ENCODE data around the gene ARFGEF2. TPM values are rescaled to one million over a fixed set of nuclear protein-coding genes. Genes with fewer than 3 reads are reported as not detected.
A peak's percentile ranks its signal among the peaks of the same experiment; 100 is the strongest.
"Not testable (repeated sequence)": the region's sequence is repeated elsewhere in the genome, so short reads cannot be mapped to it uniquely, and the experiment has no call there.

Gene ARFGEF2
- total RNA-seq, 8 experiments from 2014 or later = 13.1 to 34.3 (median 23.9) TPM

- Histone ChIP-seq H3K4me3 (peak overlapping the region; percentile 90 to 99 (median 94)), H3K4me1 (replicated peaks in 1 of 2) (peaks cover 4 to 8% of the 10 kb centered on the region in 2 donors), H3K27ac (peak overlapping the region; percentile 43 to 78)
- in situ Hi-C loops (cut with MboI; ENCODE audit: low pct_unique_long_range_greater_than_20kb in 2 of 9, low sequenced_read_pairs in 9 of 9, unreplicated experiment in 9 of 9) = no loop called here
- WGBS, 10 experiments = 20 to 90% (median 43%) methylated on average over 1 to 8 of the region's 12 CpGs; no CpG with 5 or more reads in 2 of the 10 experiments
- ATAC-seq (replicated peaks in 6 of 8) = peak in 1 of 8 experiments; percentile 0
These were observed 124.1 kb downstream of the ARFGEF2 start for GRCh38 chr20:49045440-49046086.

- ATAC-seq (replicated peaks in 6 of 8) = peak; percentile 84 to 95 (median 94)
- in situ Hi-C loops (cut with MboI; ENCODE audit: low pct_unique_long_range_greater_than_20kb in 2 of 9, low sequenced_read_pairs in 9 of 9, unreplicated experiment in 9 of 9) = no loop called here
- peak within 1 kb of the TSS; percentile 80 to 82 for H3K27ac ChIP-seq
These were observed 124.8 kb downstream of the ARFGEF2 start, which contains the start of gene CSE1L for GRCh38 chr20:49046087-49046900. TSS of gene CSE1L (plus strand) at chr20:49046312. CDS start at chr20:49058464, 12,152 bp downstream.

GRCh38 chr20:49052334-49052733 lies 130.8 kb downstream of the ARFGEF2 start:
- in situ Hi-C loops (cut with MboI; ENCODE audit: low pct_unique_long_range_greater_than_20kb in 2 of 9, low sequenced_read_pairs in 9 of 9, unreplicated experiment in 9 of 9) = no loop called here
- H3K4me3 ChIP-seq = no peak overlapping the region
- 0 to 100% (median 100%) methylated on average over 1 of the region's 1 CpG; no CpG with 5 or more reads in 3 of the 10 experiments for WGBS, 10 experiments
- H3K4me1 ChIP-seq (replicated peaks in 1 of 2) = peaks cover 11 to 14% of the 10 kb centered on the region in 2 donors
- ATAC-seq (replicated peaks in 6 of 8) = peak in 1 of 8 experiments; percentile 40
- H3K27ac ChIP-seq = no peak overlapping the region

More at GRCh38 chr20:49046087-49046900, 124.8 kb downstream of the ARFGEF2 start, which contains the start of gene CSE1L:
- peaks cover 4 to 8% of the 10 kb centered on the region in 2 donors for H3K4me1 ChIP-seq (replicated peaks in 1 of 2)
- H3K4me3 ChIP-seq = peak within 1 kb of the TSS; percentile 90 to 99 (median 94)
- WGBS, 10 experiments = 0 to 4% (median 0%) methylated on average over 1 to 31 of the region's 80 CpGs; no CpG with 5 or more reads in 4 of the 10 experiments

GRCh38 chr20:49054056-49054643 lies 132.6 kb downstream of the ARFGEF2 start:
- Histone ChIP-seq H3K27ac (no peak overlapping the region), H3K4me3 (no peak overlapping the region), H3K4me1 (replicated peaks in 1 of 2) (peaks cover 4 to 10% of the 10 kb centered on the region in 2 donors)
- ATAC-seq (replicated peaks in 6 of 8) = no peak
- 69 to 100% (median 81%) methylated on average over 2 to 4 of the region's 4 CpGs; no CpG with 5 or more reads in 4 of the 10 experiments for WGBS, 10 experiments
- in situ Hi-C loops (cut with MboI; ENCODE audit: low pct_unique_long_range_greater_than_20kb in 2 of 9, low sequenced_read_pairs in 9 of 9, unreplicated experiment in 9 of 9) = no loop called here

GRCh38 chr20:49063279-49063678 lies 141.8 kb downstream of the ARFGEF2 start:
- Histone ChIP-seq H3K27ac (no peak overlapping the region), H3K4me1 (replicated peaks in 1 of 2) (no peaks in the 10 kb centered on the region), H3K4me3 (no peak overlapping the region)
- in situ Hi-C loops (cut with MboI; ENCODE audit: low pct_unique_long_range_greater_than_20kb in 2 of 9, low sequenced_read_pairs in 9 of 9, unreplicated experiment in 9 of 9) = no loop called here
- 60 to 100% (median 97%) methylated on average over 2 to 3 of the region's 3 CpGs; no CpG with 5 or more reads in 1 of the 10 experiments for WGBS, 10 experiments
- no peak for ATAC-seq (replicated peaks in 6 of 8)

- no peak overlapping the region for H3K27ac ChIP-seq
These were observed 153.0 kb downstream of the ARFGEF2 start for GRCh38 chr20:49074521-49074920.

GRCh38 chr20:49078310-49078709 lies 156.8 kb downstream of the ARFGEF2 start:
- Histone ChIP-seq H3K4me1 (replicated peaks in 1 of 2) (no peaks in the 10 kb centered on the region), H3K27ac (no peak overlapping the region), H3K4me3 (no peak overlapping the region)
- 92 to 100% (median 100%) methylated on average over 1 to 3 of the region's 3 CpGs for WGBS, 10 experiments
- in situ Hi-C loops (cut with MboI; ENCODE audit: low pct_unique_long_range_greater_than_20kb in 2 of 9, low sequenced_read_pairs in 9 of 9, unreplicated experiment in 9 of 9) = no loop called here
- no peak for ATAC-seq (replicated peaks in 6 of 8)

More at GRCh38 chr20:49074521-49074920, 153.0 kb downstream of the ARFGEF2 start:
- Histone ChIP-seq H3K4me3 (no peak overlapping the region), H3K4me1 (replicated peaks in 1 of 2) (no peaks in the 10 kb centered on the region)
- in situ Hi-C loops (cut with MboI; ENCODE audit: low pct_unique_long_range_greater_than_20kb in 2 of 9, low sequenced_read_pairs in 9 of 9, unreplicated experiment in 9 of 9) = no loop called here
- WGBS, 10 experiments = 20 to 100% (median 89%) methylated on average over 1 to 2 of the region's 2 CpGs; no CpG with 5 or more reads in 2 of the 10 experiments
- ATAC-seq (replicated peaks in 6 of 8) = no peak

GRCh38 chr20:49082295-49082694 lies 160.8 kb downstream of the ARFGEF2 start:
- H3K4me3 ChIP-seq; H3K4me1 ChIP-seq (replicated peaks in 1 of 2); ATAC-seq (replicated peaks in 6 of 8); H3K27ac ChIP-seq; in situ Hi-C loops (cut with MboI; ENCODE audit: low pct_unique_long_range_greater_than_20kb in 2 of 9, low sequenced_read_pairs in 9 of 9, unreplicated experiment in 9 of 9): not testable (repeated sequence)
- WGBS, 10 experiments = 92 to 100% (median 98%) methylated on average over 1 to 10 of the region's 12 CpGs; no CpG with 5 or more reads in 2 of the 10 experiments

Other genes starting within 250 kb of the ARFGEF2 start
- gene PREX1, start 93.7 kb upstream of the ARFGEF2 start, total RNA-seq = 10 to 100 TPM; 10.1 to 54.9 (median 27.0) TPM
- 100 to 1,000 TPM in 2 of 8 experiments, 10 to 100 TPM in 6; 44.5 to 134 (median 66.9) TPM for gene CSE1L, start 124.6 kb downstream of the ARFGEF2 start, total RNA-seq

Measured in motor neuron (in vitro differentiated cells).